GM18511 (cell line): Measurements from ENCODE around the gene ERICH6.

Source experiments
- ATAC-seq: cut with Tn5 transposase; IDR thresholded peaks from one replicate; pipeline ENCODE4 v1.9.1; 2021; ENCODE audit warnings: mild to moderate bottlenecking, moderate library complexity; ENCODE audit not compliant: unreplicated experiment

Gene ERICH6

DNA sequence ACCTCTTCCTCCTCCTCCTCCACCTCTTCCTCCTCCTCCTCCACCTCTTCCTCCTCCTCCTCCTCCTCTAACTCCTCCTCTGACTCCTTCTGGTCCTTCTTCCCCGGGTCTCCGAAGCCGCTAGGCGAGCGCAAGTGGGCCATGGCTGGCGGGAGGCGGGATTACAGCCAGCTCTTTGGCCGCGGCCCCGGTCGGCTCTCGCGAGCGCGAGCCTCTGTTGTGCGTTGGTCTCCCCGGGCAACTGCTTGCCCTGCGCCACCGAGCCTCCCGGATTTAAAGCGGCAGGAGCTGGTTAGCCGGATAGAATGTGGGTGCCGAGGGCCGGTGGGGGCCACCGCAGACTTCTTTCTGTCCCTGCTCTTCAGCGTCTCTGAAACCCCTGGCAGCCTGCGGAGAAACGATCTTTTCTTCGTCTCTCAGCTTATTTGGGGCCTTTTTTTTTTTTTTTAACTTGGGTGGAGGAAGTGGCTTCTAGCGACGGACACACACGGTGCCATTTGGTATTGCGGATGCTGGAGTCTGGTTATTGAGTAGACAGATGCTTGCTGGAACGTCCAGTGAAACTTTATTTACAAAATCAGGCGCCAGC is at the start of gene ERICH6:
TSS of gene ERICH6 (minus strand) at position 165 of the 589 bp plus-strand sequence. CDS start at position 143, 22 bp downstream.
- peak; percentile 98 for ATAC-seq

DNA sequence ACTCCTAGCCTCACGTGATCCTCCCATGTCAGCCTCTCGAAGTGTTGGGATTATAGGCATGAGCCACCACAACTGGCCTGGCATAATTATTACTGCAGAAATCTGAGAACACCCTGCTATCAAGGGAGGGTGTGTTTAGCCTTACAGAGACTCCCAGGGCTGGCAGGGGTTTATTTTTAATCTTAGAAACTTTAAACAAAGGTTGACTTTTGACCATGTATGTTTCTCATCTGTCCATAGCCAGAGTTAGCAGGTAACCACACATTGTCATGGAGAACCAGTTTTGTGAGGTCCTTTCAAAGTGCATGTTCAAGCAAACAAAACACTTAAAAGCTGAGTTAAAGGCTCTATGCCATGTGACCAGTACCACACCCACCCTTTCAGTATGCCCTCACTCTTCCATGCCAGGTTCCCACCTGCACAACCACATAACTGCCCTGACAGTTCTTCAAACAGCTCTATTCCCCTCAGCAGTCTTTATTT is 48.1 kb upstream of the ERICH6 start:
- ATAC-seq, result no peak

DNA sequence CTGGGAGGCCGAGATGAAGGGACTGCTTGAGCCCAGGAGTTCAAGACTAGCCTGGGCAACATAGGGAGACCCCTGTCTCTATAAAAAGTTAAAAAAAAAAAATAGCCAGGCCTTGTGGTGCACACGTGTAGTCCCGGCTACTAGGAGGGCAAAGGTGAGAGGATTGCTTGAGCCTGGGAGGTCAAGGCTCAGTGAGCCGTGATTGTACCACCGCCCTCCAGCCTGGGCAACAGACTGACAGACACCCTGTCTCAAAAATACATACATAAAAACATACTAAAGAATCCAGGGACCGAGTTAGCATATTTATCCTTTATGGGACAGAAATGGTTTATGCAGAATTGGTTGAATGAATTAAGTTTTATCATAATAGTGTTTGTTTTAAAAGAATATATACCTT is 45.5 kb upstream of the ERICH6 start:
- ATAC-seq, result no peak

DNA sequence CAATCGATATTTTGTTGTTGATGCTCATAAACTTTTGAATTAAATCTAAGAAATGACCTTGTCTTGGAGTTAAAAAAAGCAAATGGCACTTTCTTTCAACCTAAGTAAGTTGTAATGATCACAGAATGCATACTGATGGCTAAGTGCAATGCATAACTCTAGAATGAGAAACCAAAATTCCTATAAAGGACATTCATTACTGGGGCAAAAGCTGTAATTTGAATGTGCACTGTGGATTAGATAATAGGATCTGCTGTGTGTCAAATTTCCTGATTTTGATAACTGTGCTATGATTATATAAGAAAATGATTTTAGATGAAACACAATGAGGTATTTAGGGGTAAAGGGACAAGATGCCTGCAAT is 44.9 kb upstream of the ERICH6 start:
- ATAC-seq, result no peak

DNA sequence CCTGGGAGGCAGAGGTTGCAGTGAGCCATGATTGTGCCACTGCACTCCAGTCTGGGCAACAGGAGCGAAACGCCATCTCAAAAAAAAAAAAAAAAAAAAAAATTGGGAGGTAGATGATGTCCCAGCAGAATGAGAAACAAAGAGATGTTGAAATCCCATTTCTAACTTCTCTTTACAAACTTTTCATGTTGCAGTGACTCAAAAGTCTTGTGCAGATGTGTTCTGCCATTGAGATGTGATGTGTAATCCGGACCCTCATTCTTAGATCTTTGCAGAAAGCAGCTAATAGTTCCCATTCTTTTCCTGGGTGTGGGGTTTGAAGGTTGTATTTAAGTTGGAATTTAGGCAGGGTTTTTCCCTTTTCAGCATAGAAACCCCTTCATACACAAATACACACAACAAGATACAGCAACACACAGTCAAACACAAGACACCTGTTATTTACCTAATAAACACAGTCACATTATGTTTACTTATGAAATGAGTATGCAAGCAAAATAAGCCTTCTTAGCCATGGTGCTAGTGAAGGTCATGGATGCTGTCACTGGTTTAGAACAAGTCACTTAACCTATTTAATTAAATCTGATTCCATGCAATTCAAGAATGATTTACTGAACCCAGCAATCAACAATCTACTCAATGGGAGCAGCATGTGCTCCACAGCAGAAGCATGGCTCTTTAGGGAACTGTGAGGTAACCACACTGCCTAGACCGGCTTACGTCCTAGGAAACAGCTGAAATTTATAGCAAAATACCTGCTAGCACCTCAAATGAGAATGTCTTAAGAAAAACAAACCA is 44.4 kb upstream of the ERICH6 start:
- ATAC-seq, result no peak

DNA sequence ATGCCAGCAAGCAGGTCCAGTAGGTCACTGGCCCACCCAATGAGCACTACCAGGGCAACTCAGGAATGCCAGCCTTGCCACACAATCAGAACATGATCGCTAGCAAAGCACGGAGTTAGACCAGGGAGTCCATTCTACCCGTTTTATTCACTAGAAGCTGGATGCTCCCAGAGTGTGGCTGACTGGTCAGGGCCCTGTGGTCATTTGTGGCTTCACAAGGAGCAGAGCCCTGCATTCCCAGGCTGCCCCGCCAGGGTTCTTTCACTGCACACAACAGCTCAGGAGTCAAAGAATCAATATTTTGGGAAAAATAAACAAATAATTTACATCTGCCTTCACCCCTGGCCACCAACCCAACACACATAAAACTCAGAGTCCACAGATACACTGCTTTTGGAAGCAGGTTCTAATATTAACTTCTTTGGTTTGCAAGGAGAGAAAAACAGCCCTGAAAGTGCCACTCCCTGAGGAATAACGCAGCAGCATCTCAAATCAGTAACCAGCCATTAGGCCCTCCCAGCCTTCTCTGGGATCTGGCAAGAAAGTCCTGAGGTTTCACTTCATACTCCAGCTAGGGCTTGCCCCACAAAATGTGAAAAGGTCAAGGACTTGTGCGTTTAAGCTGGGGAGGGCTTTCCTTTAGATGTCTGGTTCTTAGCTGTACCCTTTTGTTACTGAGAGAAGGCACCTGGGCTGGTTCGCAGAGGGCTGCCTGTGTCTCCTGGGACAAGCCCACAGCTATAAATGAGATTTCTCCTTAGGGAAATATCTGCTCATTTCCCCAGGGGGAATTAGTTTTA is 43.3 kb upstream of the ERICH6 start:
- no peak for ATAC-seq

DNA sequence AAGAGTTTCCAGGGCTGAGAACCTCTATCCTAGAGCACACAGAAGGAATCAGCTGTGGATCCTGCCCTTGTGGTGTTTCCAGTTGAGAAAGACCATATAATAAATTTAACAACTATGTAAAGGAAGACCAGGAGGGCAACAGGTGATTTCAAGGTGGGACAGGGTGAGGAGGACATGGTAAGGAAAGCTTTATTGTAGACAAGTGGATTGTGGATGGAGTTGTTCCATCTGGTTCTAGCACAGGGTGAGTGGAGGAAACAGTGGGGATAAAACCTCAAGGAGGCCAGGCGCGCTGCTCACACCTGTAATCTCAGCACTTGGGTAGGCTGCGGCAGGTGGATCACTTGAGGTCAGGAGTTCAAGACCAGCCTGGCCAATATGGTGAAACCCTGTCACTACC is 42.1 kb upstream of the ERICH6 start:
- ATAC-seq, result no peak

DNA sequence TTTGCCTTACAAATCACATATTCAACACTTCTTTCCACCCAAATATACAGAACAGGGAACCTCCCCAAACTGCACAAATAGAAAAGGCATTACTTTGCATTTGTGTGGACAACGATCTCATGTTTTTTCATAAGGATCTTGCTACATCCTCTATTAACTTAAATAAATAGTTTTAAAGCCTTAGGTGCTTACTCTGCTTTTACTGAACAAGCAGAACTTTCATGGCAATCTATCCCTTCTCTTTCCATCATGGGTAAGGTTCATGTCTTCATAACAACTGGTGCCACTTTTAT is 41.1 kb upstream of the ERICH6 start:
- no peak for ATAC-seq

DNA sequence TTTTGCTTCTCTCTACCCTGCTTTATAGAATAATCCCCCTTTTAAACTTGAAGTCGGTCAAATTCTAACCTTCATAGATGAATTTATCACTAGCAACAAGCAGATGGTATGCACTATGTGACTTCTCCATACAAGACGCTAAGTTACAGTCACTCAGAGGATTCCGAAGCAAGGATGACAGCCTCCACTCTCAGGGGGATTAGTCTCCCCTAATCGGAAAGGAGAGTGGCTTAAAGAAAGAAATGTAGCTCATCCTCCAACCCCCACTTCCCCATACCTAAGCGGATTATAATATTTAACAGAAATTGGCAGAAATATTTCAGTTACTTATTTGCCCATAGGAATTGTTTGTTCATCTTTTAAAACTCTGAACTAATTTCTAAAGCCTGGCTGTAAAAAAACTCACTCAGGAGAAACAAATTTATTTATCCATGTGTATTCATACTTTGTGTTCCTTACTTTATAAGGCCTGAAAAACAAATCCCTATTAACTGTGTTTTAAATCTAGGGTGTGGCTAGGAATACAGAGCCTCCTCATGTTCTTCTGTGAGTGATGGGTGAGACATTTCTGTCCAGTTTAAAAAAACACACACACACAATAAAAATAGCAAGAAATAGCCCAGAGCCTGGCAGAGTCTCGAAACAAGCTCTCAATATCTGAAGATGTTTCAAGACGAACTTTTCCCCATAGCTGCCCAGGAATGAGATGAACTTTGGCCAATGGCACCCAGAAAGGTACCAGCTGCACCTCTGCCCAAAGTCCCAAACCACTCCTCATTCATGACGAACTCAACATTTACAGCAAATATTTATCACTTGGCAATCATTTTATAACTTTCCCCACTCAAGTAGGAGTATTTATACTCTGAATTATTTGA is 40.6 kb upstream of the ERICH6 start:
- no peak for ATAC-seq

DNA sequence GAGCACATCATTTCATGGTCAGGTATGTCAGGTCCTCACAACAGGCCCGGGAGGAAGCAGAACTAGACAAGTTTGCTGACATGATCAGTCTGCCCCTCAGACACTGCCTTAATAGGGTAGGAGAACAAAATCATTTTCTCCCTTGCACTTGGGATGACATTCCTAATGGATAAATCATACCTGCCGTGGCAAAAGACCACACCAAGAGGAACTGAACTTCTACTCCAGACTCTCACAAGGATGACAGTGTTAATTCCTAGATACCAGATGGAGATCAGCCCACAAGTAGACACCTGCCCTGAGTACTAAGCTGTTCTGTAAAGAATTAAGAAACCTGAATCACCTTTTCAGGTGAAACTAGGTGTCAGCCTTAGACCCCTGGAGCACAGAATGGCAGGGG is 39.8 kb upstream of the ERICH6 start:
- ATAC-seq, result no peak

DNA sequence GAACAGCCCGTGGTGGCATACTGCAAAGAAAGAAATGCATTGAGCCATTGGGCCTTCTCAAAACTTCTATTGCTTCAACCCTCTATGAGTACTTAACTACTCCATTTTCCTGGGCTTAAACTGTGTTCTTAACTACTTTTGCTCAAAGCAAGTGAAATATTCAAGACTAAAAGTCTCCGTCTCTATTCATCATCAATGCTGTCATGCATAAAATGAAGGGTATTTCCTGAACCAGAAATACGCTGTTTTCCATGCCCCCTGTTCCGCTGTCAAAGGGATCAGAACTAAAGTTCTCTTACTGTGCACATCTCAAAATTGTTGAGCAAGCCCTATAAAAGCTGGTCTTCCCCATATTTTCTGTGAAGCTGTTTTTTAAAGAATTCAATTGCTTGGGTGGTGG is 39.0 kb upstream of the ERICH6 start:
- ATAC-seq, result no peak

DNA sequence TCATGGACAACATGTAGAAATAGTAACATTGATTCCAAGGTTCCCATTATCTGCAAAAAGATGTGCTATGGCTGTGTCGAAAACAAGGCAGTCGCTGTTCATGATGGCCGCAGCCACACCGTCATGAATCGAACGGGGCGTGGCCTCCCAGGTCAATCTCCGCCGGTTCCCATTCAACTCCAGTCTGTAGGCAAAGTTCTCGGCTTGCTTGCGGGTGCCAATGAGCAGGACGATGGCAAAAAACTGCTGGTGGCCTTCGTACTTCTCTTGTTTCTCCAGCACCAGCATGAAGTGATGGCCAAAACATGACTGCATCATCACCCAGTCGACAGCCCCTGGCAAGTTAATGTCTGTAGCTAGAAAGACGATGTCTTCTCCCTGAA is 38.4 kb upstream of the ERICH6 start:
- no peak for ATAC-seq

DNA sequence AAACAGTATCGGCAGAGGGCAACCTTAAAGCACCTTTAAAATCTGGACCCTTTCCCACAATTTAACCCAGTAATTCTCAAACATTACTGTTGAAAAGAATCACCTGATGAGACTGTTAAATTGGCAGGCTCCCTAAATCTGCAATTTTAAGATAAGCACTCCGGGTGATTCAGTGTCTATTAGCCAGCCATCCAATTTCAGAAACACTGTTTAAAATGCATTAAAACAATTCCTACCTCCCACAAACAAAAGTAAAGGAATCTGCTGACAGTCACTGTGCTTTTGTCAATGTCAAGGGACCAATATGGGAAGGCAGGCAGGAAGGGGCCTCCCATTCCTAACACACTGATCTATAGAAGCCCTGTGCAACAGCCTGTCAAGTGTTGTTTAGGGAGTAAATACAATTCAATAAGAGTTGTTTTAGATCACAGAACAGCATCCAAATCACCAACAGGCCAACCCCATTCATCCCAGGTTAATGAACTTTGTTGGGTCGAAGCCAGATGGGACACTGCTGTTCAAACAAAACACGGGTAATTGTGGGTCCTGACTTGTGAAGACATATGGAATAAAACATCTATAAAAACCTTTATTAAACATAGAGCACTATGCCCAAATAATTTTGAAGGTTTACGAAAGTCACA is 37.9 kb upstream of the ERICH6 start:
- no peak for ATAC-seq

DNA sequence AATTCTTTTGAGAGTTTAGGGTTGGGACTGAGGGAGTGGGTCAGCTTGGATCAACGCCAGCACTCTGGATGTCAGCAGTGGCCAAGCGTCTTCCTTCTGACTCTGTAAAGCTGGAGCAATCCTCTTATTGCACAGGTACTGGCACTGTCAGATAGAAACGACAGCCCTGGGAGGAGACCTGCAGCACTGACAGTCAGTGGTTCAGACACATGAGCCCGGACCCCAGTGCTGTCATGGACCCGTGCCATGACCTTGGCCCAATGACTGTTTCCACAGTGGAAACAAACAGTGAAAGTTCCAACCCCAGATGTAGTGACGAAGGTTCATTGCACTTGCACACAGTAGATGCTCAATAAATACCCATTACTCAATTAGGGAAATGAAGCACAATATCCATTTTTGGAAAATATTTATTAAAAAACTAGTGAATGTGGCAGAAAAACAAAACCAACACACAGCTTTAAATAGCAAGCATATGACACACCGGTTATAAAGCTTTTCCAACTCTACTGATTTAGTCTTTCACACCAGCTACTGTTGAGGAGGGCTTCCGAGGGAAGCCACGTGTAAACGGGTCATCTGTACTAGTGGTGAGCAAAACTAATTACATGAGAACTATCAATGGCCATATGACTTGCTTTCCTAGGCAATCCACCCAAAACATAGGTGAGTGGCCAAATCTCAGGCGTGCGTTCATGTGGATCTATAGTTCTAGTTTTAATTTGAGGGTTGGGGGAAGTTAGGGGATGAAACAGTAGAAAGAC is 37.2 kb upstream of the ERICH6 start:
- no peak for ATAC-seq

DNA sequence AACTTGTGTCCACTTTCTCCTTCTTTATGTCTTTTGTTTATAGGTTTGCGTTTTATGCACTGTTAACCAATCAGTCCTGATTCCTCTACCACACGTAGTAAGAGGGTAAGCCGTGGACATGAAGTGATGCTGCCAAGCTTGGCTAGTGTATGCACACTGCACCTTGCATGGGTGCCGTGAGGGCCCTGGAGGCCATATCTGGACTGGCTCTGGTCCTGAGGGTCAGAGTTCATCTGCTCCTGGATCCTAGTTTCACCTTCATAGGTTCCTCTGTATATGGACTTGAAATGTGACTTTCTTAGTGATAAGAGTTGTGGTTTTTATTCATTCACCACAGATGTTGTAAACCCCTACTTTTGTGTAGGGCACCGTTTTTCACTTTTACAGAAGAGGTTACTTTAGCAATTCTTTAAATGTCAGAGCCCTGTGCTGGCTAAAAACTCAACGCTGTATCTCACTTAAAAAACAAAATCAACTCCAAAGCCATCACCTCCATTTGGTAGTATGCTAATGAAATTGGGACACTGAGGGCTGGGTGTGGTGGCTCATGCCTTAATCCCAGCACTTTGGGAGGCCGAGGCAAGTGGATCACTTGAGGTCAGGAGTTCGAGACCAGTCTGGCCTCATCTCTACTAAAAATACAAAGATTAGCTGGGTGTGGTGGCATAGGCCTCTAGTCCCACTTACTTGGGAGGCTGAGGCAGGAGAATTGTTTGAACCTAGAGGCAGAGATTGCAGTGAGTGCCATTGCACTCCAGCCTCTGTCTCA is 36.3 kb upstream of the ERICH6 start:
- peak; percentile 40 for ATAC-seq

DNA sequence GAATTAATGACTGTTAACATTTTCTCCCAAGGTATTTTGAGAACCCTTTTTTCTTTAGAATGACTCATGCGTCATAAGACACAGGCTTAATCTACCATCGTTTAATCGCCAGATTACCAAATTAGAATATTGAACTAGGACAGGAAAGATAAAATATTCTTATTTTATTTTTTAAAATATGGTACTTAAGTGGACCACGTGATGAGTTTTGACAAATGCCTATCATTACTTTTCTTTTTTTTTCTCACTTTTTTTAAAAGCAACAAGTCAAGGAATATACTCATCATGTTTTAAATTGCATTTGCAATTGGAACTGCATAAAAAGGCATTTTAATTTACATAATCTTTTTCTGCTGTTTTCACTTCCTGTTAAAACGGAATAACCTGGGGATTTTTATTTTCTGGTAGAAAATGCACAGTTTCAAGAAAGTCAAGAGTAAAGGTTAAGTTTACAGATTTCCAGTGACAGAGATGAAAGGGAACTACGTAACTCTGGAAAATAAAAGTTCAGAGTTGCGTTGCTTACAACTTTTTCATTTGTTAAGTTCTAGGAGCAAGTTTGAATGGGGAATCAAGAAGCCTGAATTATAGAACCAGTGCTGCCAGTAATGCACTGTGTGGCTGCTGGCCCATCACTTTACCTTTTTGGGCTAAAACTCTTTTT is 35.6 kb upstream of the ERICH6 start:
- peak; percentile 45 for ATAC-seq

DNA sequence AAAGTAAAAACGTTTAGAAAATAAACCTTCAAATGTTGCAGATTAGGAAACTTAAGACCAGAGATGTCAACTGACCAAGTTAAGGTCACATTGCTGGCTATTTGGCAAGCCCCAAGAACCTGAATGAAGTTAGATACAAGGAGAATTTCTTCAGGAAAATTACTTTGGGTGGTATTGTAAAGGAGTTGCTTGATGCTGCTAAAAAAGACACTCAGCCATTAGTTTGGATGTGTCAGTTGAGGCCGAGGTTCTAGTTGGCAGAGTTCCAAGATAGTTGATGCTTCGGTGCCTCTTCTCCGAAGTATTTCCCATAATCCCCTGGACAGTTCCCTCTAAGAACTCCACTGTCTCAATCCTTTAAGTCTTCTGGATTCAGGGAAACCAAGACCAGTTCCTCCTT is 35.0 kb upstream of the ERICH6 start:
- no peak for ATAC-seq

DNA sequence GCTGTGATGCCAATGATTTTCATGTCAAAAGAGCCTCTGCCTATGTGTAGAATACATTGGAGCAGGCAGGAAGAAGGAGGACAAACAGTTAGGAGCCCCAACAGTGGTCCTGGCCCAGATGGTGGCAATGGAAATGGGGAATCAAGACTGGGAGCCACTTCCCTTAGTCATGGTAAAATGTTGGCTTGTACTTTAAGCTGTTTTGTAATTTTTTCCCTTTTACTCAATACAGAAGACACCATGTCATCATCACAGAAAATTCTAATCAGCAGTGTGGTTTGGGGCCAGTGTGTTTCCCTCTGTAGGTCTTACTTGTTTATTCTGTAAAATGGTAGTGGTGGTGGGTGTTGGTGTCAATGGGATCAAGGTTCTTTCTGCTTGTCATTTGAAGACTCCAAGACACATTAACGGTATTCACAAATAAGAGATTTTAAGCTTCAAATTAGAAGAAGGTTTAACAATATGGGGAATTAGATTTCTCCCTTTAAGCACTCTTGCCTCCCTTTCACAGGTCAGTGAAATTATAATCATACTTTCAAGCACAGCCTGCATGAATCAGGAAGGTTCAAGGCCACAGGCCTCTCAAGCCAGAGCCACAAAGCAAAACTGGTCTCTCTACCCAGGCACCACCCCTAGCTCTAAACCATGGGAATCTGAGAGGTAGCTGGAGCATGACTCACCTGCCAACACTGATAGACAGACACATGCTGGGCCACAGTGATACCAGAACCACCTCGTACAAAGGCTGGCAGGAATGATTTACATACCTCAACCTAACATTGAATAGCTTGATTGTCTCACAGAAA is 34.4 kb upstream of the ERICH6 start:
- ATAC-seq, result peak; percentile 54
